Uterus (tissue), 2 donors: ENCODE data around the gene S100A5.

Source experiments
- CTCF ChIP-seq, 4 experiments: fragments of 200-600 bp in 2 of 4; fragments of 450-650 bp in 2 of 4; sonication (generic) in 2 of 4; IDR thresholded peaks; one replicate each; pipeline ENCODE4 v1.5.1; 2016 to 2019; ENCODE audit warnings: antibody characterized with exemption in 4 of 4, mild to moderate bottlenecking in 2 of 4, moderate library complexity in 1 of 4
- POLR2A ChIP-seq, 2 donors: fragments of 450-650 bp; IDR thresholded peaks; one replicate each; pipeline ENCODE4 v1.6.1; 2016; ENCODE audit warnings: antibody characterized with exemption in 2 of 2, mild to moderate bottlenecking in 1 of 2, moderate library complexity in 1 of 2

DNA sequence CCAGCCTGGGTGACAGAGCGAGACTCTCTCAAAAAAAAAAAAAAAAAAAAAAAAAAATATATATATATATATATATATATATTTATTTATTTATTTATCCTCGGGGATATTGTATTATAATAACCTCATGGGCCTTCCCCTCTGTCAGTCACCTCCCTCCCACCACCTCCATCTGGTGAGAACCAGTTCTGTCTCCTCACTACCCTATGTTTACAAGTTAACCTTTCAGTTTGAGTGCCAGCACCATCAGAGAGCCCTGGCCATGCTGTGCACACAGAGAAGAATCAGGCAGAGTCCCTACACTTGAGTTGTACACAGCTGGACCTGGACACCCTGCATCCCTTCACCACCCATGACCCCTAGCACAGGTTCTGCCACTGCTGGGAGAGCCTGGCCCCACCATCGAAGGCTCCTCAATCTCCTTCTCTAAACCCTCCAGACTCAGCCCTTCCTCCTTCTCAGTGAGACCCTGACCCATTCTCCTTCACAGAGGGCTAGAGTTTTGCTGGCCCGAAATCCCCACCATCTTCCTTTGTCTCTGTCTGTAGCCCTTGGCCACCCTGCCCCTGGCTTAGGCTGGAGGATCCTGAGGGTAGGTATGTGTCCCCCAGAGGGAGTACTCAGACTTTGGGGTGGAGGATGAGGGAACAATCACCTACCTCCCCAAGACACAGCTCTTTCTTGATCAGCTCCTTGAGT is 1.2 kb downstream of the S100A5 start:
- TF ChIP-seq CTCF (IDR thresholded peaks at IDR 0.05) (no peak), POLR2A (IDR thresholded peaks at IDR 0.05) (no peak)
